SH-SY5Y (cell line): Measurements from ENCODE around the gene PARD6G.

ENCODE experiments used
- GATA2 ChIP-seq: IDR thresholded peaks from 2 replicates; pipeline ENCODE4 v1.6.1; 2011; ENCODE audit warnings: mild to moderate bottlenecking, low read depth, low read length
- GATA3 ChIP-seq: IDR thresholded peaks from 2 replicates; pipeline ENCODE4 v1.6.1; 2011; ENCODE audit warnings: low read depth, mild to moderate bottlenecking, low read length, moderate library complexity

Gene PARD6G

DNA sequence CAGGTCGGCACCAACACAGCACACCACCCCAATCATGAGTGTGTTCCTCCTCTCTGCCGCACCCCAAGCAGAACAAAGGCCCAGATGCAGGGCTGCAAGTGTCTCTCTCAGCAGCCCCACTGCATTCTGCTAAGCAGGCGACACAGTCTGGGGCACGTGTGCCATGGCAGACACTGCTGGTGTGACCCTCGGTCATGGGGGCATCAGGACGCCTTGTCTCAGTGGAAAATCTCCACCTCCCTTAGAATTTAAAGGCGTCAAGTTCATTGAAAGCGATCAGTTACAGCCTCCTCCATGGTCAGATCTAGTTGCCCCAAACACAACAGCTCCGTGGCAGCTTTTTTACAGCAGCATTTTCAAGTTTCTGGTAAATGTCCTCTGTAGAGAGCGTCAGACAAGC lies 81.1 kb downstream of the PARD6G start:
- TF ChIP-seq GATA3 (no peak), GATA2 (no peak)

GRCh38 chr18:80163183-80163582 lies 84.1 kb downstream of the PARD6G start:
- TF ChIP-seq GATA3 = no peak
- no peak for TF ChIP-seq GATA2

DNA sequence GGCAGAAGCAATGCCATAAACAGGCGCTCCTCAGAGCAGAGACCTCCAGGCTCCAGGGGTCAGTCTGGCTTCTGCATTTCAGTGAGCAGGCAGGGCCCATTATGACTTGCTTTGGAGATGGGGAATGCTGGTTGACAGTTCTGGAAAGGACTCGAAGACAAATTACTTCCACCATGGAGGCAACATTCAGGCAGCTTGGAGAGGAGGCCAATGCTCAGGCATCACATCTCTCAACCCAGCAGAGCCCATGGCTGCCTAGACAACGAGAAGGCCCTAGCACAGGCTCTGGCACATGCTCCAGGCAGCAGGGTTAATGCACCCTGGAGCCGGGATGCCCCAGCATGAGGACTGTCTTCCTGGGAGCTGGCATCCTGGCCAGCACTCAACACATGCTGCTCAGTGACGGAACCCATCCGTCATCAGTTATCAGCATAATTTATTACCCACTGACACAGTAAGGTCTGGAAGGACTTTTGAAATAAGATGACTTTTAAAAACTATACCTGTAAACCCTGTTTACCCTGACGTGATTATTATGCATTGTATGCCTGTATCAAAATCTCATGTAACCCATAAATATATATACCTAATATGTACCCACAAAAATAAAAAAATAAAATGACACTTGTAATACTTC lies 85.4 kb downstream of the PARD6G start:
- TF ChIP-seq GATA2 (no peak), GATA3 (no peak)

DNA sequence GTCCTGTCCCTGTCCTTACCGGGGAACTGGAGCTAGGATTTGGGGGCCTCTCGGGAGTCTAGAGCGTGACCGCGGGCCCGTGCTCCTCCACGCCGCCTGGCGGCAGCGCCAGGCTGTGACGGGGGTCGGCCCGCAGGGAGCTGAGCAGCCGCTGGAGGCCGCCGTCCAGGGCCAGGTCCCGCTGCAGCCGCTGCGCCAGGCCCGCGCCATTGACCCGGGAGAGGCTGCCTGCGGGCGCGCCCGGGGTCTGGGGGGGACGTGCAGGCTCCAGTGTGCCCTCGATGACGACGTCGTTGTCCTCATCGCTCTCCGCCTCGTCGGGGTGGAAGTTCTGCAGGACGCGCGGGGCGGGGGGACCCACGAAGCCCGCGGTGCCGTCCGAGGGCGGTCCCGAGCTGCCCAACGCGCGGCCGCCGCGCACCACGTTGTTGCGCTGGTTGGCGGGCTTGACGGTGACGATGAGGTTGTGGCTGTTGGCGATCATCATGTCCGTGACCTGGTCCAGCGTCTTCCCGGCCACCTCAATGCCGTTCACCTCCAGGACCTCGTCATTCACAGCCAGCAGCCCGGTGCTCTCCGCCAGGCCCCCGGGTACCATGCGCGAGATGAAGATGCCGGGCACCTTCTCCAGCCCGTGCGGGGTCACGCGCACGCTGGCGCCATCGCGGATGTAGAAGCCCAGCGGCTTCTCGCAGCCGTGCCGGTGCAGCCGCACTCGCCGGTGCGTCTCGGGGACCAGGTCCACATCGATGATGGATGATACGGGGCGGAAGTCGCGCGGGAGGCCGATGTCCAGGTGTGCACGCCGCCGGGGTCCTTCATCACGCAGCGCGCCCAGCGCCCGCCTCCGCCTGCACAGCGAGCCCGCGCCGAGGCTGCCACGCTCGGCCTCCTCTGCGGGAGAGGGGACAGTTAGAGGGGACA lies 87.3 kb downstream of the PARD6G start:
- TF ChIP-seq GATA3 (no peak), GATA2 (no peak)

DNA sequence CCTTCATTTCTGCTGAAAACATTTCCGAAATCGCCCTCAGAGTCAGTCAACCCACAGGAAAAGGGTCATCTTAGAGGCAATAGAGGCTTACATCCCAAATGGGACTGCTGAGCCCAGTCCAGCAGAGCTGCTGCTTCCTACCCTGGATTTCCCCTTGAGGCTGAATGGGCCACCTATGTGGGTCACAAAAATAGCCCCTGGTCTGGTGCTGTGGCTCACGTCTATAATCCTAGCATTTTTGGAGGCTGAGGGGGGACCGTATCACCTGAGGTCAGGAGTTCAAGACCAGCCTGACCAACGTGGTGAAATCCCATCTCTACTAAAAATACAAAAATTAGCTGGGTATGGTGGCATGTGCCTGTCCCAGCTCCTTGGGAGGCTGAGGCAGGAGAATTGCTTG lies 88.9 kb downstream of the PARD6G start:
- TF ChIP-seq GATA3 = no peak
- no peak for TF ChIP-seq GATA2

GRCh38 chr18:80157708-80158343 lies 89.5 kb downstream of the PARD6G start:
- no peak for TF ChIP-seq GATA2

GRCh38 chr18:80154293-80154692 lies 93.0 kb downstream of the PARD6G start:
- TF ChIP-seq GATA2 (no peak), GATA3 (no peak)

DNA sequence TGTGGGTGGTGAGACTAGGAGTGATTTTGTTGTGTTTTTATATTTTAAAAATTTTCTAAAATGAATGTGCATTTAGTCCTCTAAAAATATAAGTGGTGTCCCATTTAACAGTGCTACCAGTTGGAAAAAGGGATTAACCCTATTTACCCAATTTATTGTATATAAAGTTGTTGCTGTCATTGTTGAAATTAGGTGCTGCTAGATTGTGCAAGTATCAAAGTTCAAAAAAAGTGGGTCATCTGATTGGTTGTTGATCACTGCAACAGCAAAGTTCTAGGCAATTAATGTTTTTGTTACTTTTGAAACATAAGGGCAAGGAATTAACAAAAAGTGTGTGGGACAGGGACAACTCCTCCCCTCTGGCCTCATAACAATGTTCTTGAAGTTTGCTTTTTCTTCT lies 97.6 kb downstream of the PARD6G start:
- TF ChIP-seq GATA3 = no peak
- no peak for TF ChIP-seq GATA2

GRCh38 chr18:80148326-80149199 lies 98.8 kb downstream of the PARD6G start:
- TF ChIP-seq GATA2 (no peak), GATA3 (no peak)

- TF ChIP-seq GATA3 (no peak), GATA2 (no peak)
Observed at GRCh38 chr18:80147418-80148325, 99.6 kb downstream of the PARD6G start.

- TF ChIP-seq GATA3 (no peak), GATA2 (no peak)
Observed at GRCh38 chr18:80147037-80147417, 100.3 kb downstream of the PARD6G start.

DNA sequence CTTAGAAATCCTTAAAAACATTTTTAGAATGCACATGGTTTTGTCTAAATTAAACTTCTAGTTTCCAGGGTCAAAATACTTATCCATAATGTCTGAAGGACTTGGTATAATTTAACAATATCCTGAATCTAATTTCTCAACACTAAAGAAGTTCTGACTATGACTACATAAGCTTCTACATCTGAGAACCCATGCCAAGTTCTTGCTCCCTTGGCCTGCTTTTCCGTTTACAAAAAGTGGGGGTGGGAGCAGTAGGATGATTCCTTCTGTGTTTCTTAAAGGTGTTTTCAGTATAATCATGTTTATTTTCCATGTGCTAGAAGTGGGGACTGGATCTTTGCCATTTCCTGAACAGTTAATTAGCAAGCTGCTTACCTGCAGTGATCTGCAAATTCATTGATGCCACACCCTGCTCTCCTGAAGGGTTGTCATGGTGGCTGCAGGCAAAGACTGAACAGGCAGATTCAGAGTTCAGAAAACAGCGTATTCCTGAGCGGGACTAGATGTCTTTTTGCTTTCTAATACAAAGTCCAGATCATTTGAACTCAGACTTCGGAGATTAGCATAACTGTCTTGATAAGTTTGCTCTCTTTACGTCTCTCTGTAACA lies 102.0 kb downstream of the PARD6G start:
- TF ChIP-seq GATA2 (no peak), GATA3 (no peak)

GRCh38 chr18:80143881-80144280 lies 103.4 kb downstream of the PARD6G start:
- TF ChIP-seq GATA2 (no peak), GATA3 (no peak)
